ENCODE measurements around the gene CAMTA1. TPM values are rescaled to one million over a fixed set of nuclear protein-coding genes. Genes with fewer than 3 reads are reported as not detected.

The CAMTA1 gene
- total RNA-seq, 2 experiments from 2014 or later = 43.3 to 46.0 TPM

GRCh38 chr1:7000720-7001119, 215.5 kb downstream of the CAMTA1 start:
- H3K27me3 Mint-ChIP-seq (ENCODE audit: low read depth) = peaks cover 4% of the 10 kb centered on the region
- H3K4me1 Mint-ChIP-seq (ENCODE audit: low read depth) = peaks cover 12% of the 10 kb centered on the region
- ATAC-seq (no peak), DNase-seq (no peak)
- no peak overlapping the region for H3K4me3 Mint-ChIP-seq
- CTCF ChIA-PET = no interaction called here
- H3K36me3 Mint-ChIP-seq (ENCODE audit: low read depth) = no peaks in the 10 kb centered on the region
- POLR2A ChIA-PET = no interaction called here
- H3K27ac Mint-ChIP-seq = no peak overlapping the region
- H3K9me3 Mint-ChIP-seq (ENCODE audit: insufficient read depth) = no peaks in the 10 kb centered on the region

GRCh38 chr1:7002728-7003127, 217.5 kb downstream of the CAMTA1 start:
- H3K27ac Mint-ChIP-seq = no peak overlapping the region
- no peak for ATAC-seq
- POLR2A ChIA-PET = no interaction called here

GRCh38 chr1:7003676-7004075, 218.4 kb downstream of the CAMTA1 start:
- Mint-ChIP-seq H3K9me3 (ENCODE audit: insufficient read depth) (no peaks in the 10 kb centered on the region), H3K36me3 (ENCODE audit: low read depth) (no peaks in the 10 kb centered on the region), H3K27me3 (ENCODE audit: low read depth) (no peaks in the 10 kb centered on the region), H3K4me1 (ENCODE audit: low read depth) (no peaks in the 10 kb centered on the region), H3K27ac (no peak overlapping the region), H3K4me3 (no peak overlapping the region)
- DNase-seq = no peak
- CTCF ChIA-PET = no interaction called here
- ATAC-seq = no peak
- POLR2A ChIA-PET = no interaction called here

More at GRCh38 chr1:7002728-7003127, 217.5 kb downstream of the CAMTA1 start:
- no peaks in the 10 kb centered on the region for H3K4me1 Mint-ChIP-seq (ENCODE audit: low read depth)
- no peaks in the 10 kb centered on the region for H3K9me3 Mint-ChIP-seq (ENCODE audit: insufficient read depth)
- H3K4me3 Mint-ChIP-seq = no peak overlapping the region
- CTCF ChIA-PET = no interaction called here
- DNase-seq = no peak
- H3K27me3 Mint-ChIP-seq (ENCODE audit: low read depth) = peaks cover 4% of the 10 kb centered on the region
- no peaks in the 10 kb centered on the region for H3K36me3 Mint-ChIP-seq (ENCODE audit: low read depth)

- no peak for DNase-seq
- Mint-ChIP-seq H3K36me3 (ENCODE audit: low read depth) (no peaks in the 10 kb centered on the region), H3K27ac (no peak overlapping the region), H3K4me1 (ENCODE audit: low read depth) (no peaks in the 10 kb centered on the region), H3K4me3 (no peak overlapping the region), H3K27me3 (ENCODE audit: low read depth) (no peaks in the 10 kb centered on the region), H3K9me3 (ENCODE audit: insufficient read depth) (no peaks in the 10 kb centered on the region)
- ChIA-PET CTCF (no interaction called here), POLR2A (no interaction called here)
- ATAC-seq = no peak
Observed at GRCh38 chr1:7004181-7004580, 218.9 kb downstream of the CAMTA1 start.

GRCh38 chr1:7005762-7006161, 220.5 kb downstream of the CAMTA1 start:
- Mint-ChIP-seq H3K27ac (no peak overlapping the region), H3K4me1 (ENCODE audit: low read depth) (no peaks in the 10 kb centered on the region), H3K27me3 (ENCODE audit: low read depth) (no peaks in the 10 kb centered on the region), H3K36me3 (ENCODE audit: low read depth) (no peaks in the 10 kb centered on the region), H3K9me3 (ENCODE audit: insufficient read depth) (no peaks in the 10 kb centered on the region), H3K4me3 (no peak overlapping the region)
- DNase-seq = no peak
- POLR2A ChIA-PET = no interaction called here
- no peak for ATAC-seq
- CTCF ChIA-PET = no interaction called here

- no peaks in the 10 kb centered on the region for H3K9me3 Mint-ChIP-seq (ENCODE audit: insufficient read depth)
- no peaks in the 10 kb centered on the region for H3K4me1 Mint-ChIP-seq (ENCODE audit: low read depth)
- no peak overlapping the region for H3K27ac Mint-ChIP-seq
- POLR2A ChIA-PET = no interaction called here
- no peaks in the 10 kb centered on the region for H3K36me3 Mint-ChIP-seq (ENCODE audit: low read depth)
- no peak overlapping the region for H3K4me3 Mint-ChIP-seq
- DNase-seq = no peak
- H3K27me3 Mint-ChIP-seq (ENCODE audit: low read depth) = no peaks in the 10 kb centered on the region
- CTCF ChIA-PET = no interaction called here
- ATAC-seq = no peak
Observed at GRCh38 chr1:7006996-7007871, 222.0 kb downstream of the CAMTA1 start.

- POLR2A ChIA-PET = no interaction called here
- DNase-seq (no peak), ATAC-seq (no peak)
- Mint-ChIP-seq H3K27me3 (ENCODE audit: low read depth) (no peaks in the 10 kb centered on the region), H3K4me3 (no peak overlapping the region), H3K36me3 (ENCODE audit: low read depth) (no peaks in the 10 kb centered on the region), H3K4me1 (ENCODE audit: low read depth) (no peaks in the 10 kb centered on the region), H3K27ac (no peak overlapping the region), H3K9me3 (ENCODE audit: insufficient read depth) (no peaks in the 10 kb centered on the region)
- CTCF ChIA-PET = no interaction called here
Observed at GRCh38 chr1:7007902-7008301, 222.6 kb downstream of the CAMTA1 start.

- H3K27me3 Mint-ChIP-seq (ENCODE audit: low read depth) = no peaks in the 10 kb centered on the region
- ChIA-PET POLR2A (no interaction called here), CTCF (interaction anchor here (0.9 kb wide), 1 partner anchor 62 kb away, joined by 4 read pairs; no protein-coding TSS in a partner anchor)
- no peaks in the 10 kb centered on the region for H3K9me3 Mint-ChIP-seq (ENCODE audit: insufficient read depth)
- DNase-seq (no peak), ATAC-seq (no peak)
- no peak overlapping the region for H3K4me3 Mint-ChIP-seq
- H3K36me3 Mint-ChIP-seq (ENCODE audit: low read depth) = no peaks in the 10 kb centered on the region
- H3K4me1 Mint-ChIP-seq (ENCODE audit: low read depth) = no peaks in the 10 kb centered on the region
- no peak overlapping the region for H3K27ac Mint-ChIP-seq
Observed at GRCh38 chr1:7008331-7008730, 223.1 kb downstream of the CAMTA1 start.

- DNase-seq (no peak), ATAC-seq (no peak)
- ChIA-PET POLR2A (no interaction called here), CTCF (interaction anchor here (0.9 kb wide), 1 partner anchor 61 kb away, joined by 4 read pairs; no protein-coding TSS in a partner anchor)
- no peaks in the 10 kb centered on the region for H3K9me3 Mint-ChIP-seq (ENCODE audit: insufficient read depth)
- H3K36me3 Mint-ChIP-seq (ENCODE audit: low read depth) = no peaks in the 10 kb centered on the region
- no peak overlapping the region for H3K27ac Mint-ChIP-seq
- no peaks in the 10 kb centered on the region for H3K27me3 Mint-ChIP-seq (ENCODE audit: low read depth)
- H3K4me3 Mint-ChIP-seq = no peak overlapping the region
- no peaks in the 10 kb centered on the region for H3K4me1 Mint-ChIP-seq (ENCODE audit: low read depth)
Observed at GRCh38 chr1:7008975-7009740, 223.9 kb downstream of the CAMTA1 start.

GRCh38 chr1:7009741-7010525, 224.7 kb downstream of the CAMTA1 start:
- Mint-ChIP-seq H3K4me1 (ENCODE audit: low read depth) (no peaks in the 10 kb centered on the region), H3K36me3 (ENCODE audit: low read depth) (no peaks in the 10 kb centered on the region), H3K9me3 (ENCODE audit: insufficient read depth) (no peaks in the 10 kb centered on the region), H3K27me3 (ENCODE audit: low read depth) (no peaks in the 10 kb centered on the region), H3K27ac (no peak overlapping the region), H3K4me3 (no peak overlapping the region)
- no peak for DNase-seq
- CTCF ChIA-PET = interaction anchor here (0.8 kb wide), 1 partner anchor 33 kb away, joined by 3 read pairs; no protein-coding TSS in a partner anchor
- no peak for ATAC-seq
- POLR2A ChIA-PET = no interaction called here

- no peaks in the 10 kb centered on the region for H3K36me3 Mint-ChIP-seq (ENCODE audit: low read depth)
- ChIA-PET POLR2A (no interaction called here), CTCF (interaction anchor here (0.8 kb wide), 1 partner anchor 32 kb away, joined by 3 read pairs; no protein-coding TSS in a partner anchor)
- H3K27me3 Mint-ChIP-seq (ENCODE audit: low read depth) = no peaks in the 10 kb centered on the region
- no peak for ATAC-seq
- DNase-seq = no peak
- H3K4me1 Mint-ChIP-seq (ENCODE audit: low read depth) = no peaks in the 10 kb centered on the region
- H3K9me3 Mint-ChIP-seq (ENCODE audit: insufficient read depth) = no peaks in the 10 kb centered on the region
- no peak overlapping the region for H3K27ac Mint-ChIP-seq
- H3K4me3 Mint-ChIP-seq = no peak overlapping the region
Observed at GRCh38 chr1:7010534-7011200, 225.4 kb downstream of the CAMTA1 start.
